Common myeloid progenitor, CD34-positive (primary cell): ENCODE measurements around the gene NAB2.

Source experiments
- CTCF ChIA-PET: fragments of 350-600 bp; sonication (Branson Sonifier 250); formaldehyde crosslinking; loops from one replicate; lab custom pipeline; 2021; ENCODE audit warnings: antibody characterized with exemption; lab: Charles Lee
- POLR2A ChIA-PET: fragments of 350-600 bp; sonication (Branson Sonifier 250); formaldehyde crosslinking; loops from one replicate; lab custom pipeline; 2021; ENCODE audit warnings: antibody characterized with exemption; lab: Charles Lee
- DNase-seq, 3 donors: peaks; one replicate each; pipeline versions ENCODE4 v3.0.0 to v3.0.0-alpha.2; 2013
- H3K27ac ChIP-seq, 2 experiments: 1 replicate in 1 of 2; 2 replicates in 1 of 2; pipeline ENCODE4 v1.7.0; 2013; ENCODE audit warnings: inconsistent platforms in 2 of 2, low read length in 2 of 2, mild to moderate bottlenecking in 2 of 2, low read depth in 1 of 2, moderate library complexity in 1 of 2; ENCODE audit not compliant: severe bottlenecking in 2 of 2, insufficient read depth in 1 of 2, poor library complexity in 1 of 2
- H3K27me3 ChIP-seq, 5 experiments: replicated peaks in 2 of 5; 1 replicate in 3 of 5; 2 replicates in 2 of 5; pipeline versions ENCODE4 v1.6.1 to v1.7.0; 2013; ENCODE audit warnings: low read length in 4 of 5, mild to moderate bottlenecking in 2 of 5, moderate library complexity in 2 of 5, inconsistent platforms in 1 of 5; ENCODE audit not compliant: insufficient read depth in 5 of 5, control insufficient read depth in 4 of 5
- H3K36me3 ChIP-seq, 4 experiments: 1 replicate in 2 of 4; 2 replicates in 2 of 4; pipeline versions ENCODE4 v1.6.1 to v1.7.0; 2013; ENCODE audit warnings: low read length in 3 of 4, control low read depth in 1 of 4, mild to moderate bottlenecking in 1 of 4; ENCODE audit not compliant: control insufficient read depth in 4 of 4, insufficient read depth in 4 of 4
- H3K4me1 ChIP-seq, 4 experiments: 1 replicate in 3 of 4; 2 replicates in 1 of 4; pipeline versions ENCODE4 v1.6.1 to v1.7.1; 2013; ENCODE audit warnings: low read length in 3 of 4, mild to moderate bottlenecking in 3 of 4, control low read depth in 1 of 4, inconsistent platforms in 1 of 4, moderate library complexity in 1 of 4; ENCODE audit not compliant: control insufficient read depth in 4 of 4, insufficient read depth in 4 of 4; ENCODE audit errors: control extremely low read depth in 1 of 4
- H3K4me3 ChIP-seq, 7 experiments: 1 replicate in 4 of 7; 2 replicates in 3 of 7; pipeline versions ENCODE4 v1.5.1 to v1.7.0; 2013; ENCODE audit warnings: mild to moderate bottlenecking in 7 of 7, low read length in 6 of 7, moderate library complexity in 6 of 7, inconsistent platforms in 2 of 7, low read depth in 2 of 7, control low read depth in 1 of 7; ENCODE audit not compliant: insufficient read depth in 4 of 7, control insufficient read depth in 1 of 7; ENCODE audit errors: extremely low read depth in 1 of 7
- H3K9me3 ChIP-seq, 5 experiments: 1 replicate in 4 of 5; 2 replicates in 1 of 5; pipeline versions ENCODE4 v1.6.1 to v1.7.1; 2013; ENCODE audit warnings: low read length in 4 of 5, mild to moderate bottlenecking in 2 of 5, inconsistent platforms in 1 of 5, low read depth in 1 of 5, moderate library complexity in 1 of 5; ENCODE audit not compliant: control insufficient read depth in 4 of 5, insufficient read depth in 2 of 5; ENCODE audit errors: control extremely low read depth in 1 of 5
- WGBS: methylation state at CpG from one replicate; pipeline ENCODE4 v1.1.5; 2013; ENCODE audit not compliant: insufficient coverage; 5-methylcytosine and 5-hydroxymethylcytosine counted together

The NAB2 gene

DNA sequence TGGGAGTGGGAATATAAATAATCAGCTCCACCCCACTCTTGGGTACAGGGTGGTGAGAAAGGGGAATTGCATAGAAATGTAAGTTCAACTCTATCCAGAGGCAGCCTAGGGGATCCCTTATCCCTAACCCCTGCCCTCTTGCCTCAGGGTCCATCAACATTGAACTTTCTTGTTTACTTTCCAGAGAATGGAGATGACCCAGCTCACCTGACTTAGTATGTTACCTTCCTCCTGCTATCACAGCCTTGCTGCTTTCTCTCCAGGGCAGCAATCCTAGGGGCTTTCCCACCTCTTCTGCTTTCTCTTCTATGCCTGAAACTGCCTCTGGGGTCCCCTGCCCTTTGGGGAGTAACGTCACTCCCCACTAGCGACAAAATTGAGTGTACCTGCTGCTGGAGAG, 42.0 kb downstream of the NAB2 start:
- ChIA-PET POLR2A (interaction anchor here (0.6 kb wide), 1 partner anchor 16 kb away, joined by 3 read pairs; no protein-coding TSS in a partner anchor), CTCF (interaction anchor here (0.6 to 19.8 kb wide), 8 partner anchors 27 to 114 kb away, joined by 3 to 399 read pairs (median 3); no protein-coding TSS in a partner anchor)
- no peak for DNase-seq
- WGBS = no CpG with 5 or more reads among the region's 2 CpGs
- Histone ChIP-seq H3K9me3 (no peaks in the 10 kb centered on the region), H3K27me3 (peaks cover 0 to 33% (median 20%) of the 10 kb centered on the region in 5 experiments), H3K4me3 (no peak overlapping the region), H3K27ac (no peak overlapping the region), H3K36me3 (no peaks in the 10 kb centered on the region), H3K4me1 (peaks cover 0 to 23% (median 18%) of the 10 kb centered on the region in 4 experiments)

DNA sequence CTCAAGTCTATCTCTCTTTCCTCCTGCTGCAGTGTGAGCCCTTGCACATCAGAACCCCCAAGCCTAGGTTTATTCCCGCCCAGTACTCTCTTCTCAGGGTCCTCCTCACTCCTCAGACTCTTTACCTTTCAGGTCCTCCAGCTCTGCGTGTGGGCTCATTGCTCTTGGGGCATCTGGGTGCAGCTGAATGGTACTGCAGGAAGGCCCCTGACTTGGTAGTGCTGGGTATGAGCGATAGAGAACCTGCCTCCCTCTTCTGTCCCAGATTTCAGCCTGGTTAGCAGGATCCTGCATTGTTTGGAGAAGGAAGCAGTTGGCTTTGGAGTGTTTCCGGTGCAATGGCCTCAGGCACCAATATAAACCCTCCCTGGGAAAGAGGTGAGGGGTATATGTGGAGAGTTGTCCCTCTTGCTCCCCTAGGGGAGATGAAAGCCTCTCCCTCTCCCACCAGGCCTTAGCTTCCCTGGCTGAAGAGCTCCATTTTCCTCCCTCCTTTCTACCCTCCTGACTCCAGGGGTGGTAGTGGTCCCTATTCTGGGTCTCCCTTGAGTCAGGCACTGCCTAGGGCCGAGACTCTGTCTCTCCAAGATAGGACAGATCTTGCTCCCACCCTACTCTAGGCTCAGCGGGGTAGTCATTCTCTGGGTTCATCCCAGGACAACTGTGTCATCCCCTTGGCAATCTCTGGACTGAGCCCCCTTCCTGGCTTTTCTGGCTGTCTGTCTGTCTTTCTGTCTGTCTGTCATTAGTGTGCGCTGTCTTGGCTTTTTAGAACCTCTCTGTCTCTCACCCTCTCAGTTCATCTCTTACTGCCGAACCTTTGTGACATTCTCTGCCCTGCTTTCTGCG, 43.2 kb downstream of the NAB2 start:
- Histone ChIP-seq H3K9me3 (no peaks in the 10 kb centered on the region), H3K4me3 (no peak overlapping the region), H3K36me3 (no peaks in the 10 kb centered on the region), H3K27me3 (peaks cover 0 to 25% (median 14%) of the 10 kb centered on the region in 5 experiments), H3K4me1 (peaks cover 0 to 19% (median 16%) of the 10 kb centered on the region in 4 experiments), H3K27ac (no peak overlapping the region)
- WGBS = 96% methylated on average over 8 of the region's 9 CpGs
- CTCF ChIA-PET = interaction anchor here (0.9 to 19.8 kb wide), 6 partner anchors 8 to 110 kb away, joined by 3 to 399 read pairs (median 8); no protein-coding TSS in a partner anchor
- no peak for DNase-seq
- POLR2A ChIA-PET = no interaction called here

DNA sequence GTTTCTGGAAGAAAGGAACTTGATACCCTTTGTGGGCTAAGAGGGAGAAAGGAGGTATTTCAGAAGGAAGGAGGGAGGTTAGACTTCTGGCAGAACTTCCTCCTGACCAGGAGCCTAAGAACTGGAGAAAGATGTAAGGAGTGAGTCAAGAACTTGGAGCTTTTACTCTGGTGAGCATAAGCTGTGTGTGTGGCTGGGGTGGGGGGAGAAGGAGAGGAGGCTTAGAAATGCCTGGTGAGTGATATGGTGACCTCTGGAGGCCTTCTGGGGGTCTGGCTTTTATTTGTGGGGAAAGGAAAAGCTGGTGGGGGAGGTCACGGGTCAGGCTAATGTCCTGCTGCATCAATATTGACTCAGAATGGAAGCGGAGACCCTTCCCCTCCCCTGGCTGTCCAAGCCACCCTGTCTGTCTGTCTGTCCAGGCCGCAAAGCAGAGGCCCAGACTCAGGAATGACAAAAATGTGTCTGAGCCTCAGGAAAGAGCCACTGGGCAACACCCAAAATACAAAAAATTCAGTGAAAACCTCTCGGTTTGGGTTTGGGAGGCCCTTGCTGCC, 44.2 kb downstream of the NAB2 start:
- Histone ChIP-seq H3K27me3 (peaks cover 0 to 22% (median 12%) of the 10 kb centered on the region in 5 experiments), H3K4me3 (no peak overlapping the region), H3K9me3 (no peaks in the 10 kb centered on the region), H3K36me3 (no peaks in the 10 kb centered on the region), H3K27ac (no peak overlapping the region), H3K4me1 (peaks cover 0 to 11% (median 7%) of the 10 kb centered on the region in 4 experiments)
- DNase-seq = no peak
- WGBS = 100% methylated on average over 2 of the region's 4 CpGs
- ChIA-PET CTCF (interaction anchor here (1.2 to 19.8 kb wide), 6 partner anchors 9 to 54 kb away, joined by 3 to 399 read pairs (median 8); no protein-coding TSS in a partner anchor), POLR2A (no interaction called here)

DNA sequence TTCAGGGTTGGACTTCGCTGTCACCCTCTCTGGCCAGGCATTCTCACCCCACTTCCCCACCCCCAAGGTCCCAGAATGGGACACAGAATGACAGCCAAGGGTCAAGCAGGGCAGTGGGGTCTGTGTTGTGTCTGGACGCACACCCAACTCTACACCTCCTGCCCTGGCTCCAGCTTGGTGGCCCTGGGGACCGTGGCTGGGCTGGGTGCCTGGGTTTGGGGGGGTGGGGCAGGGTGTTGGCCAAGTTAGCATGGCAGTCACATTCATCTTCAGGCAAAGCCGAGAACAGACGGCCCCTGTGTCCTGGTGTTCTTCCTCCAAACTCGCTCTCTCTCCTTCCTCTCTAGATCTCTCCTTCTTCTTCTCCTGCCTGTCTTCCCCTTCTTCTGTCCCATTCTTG, 45.0 kb downstream of the NAB2 start:
- Histone ChIP-seq H3K4me1 (peaks cover 0 to 6% (median 2%) of the 10 kb centered on the region in 4 experiments), H3K27ac (no peak overlapping the region), H3K4me3 (no peak overlapping the region), H3K27me3 (peaks cover 0 to 20% (median 9%) of the 10 kb centered on the region in 5 experiments), H3K9me3 (no peaks in the 10 kb centered on the region), H3K36me3 (no peaks in the 10 kb centered on the region)
- CTCF ChIA-PET = interaction anchor here (1.2 to 19.8 kb wide), 5 partner anchors 10 to 53 kb away, joined by 3 to 399 read pairs (median 12); no protein-coding TSS in a partner anchor
- POLR2A ChIA-PET = no interaction called here
- no peak for DNase-seq
- WGBS = 96% methylated on average over 3 of the region's 6 CpGs

DNA sequence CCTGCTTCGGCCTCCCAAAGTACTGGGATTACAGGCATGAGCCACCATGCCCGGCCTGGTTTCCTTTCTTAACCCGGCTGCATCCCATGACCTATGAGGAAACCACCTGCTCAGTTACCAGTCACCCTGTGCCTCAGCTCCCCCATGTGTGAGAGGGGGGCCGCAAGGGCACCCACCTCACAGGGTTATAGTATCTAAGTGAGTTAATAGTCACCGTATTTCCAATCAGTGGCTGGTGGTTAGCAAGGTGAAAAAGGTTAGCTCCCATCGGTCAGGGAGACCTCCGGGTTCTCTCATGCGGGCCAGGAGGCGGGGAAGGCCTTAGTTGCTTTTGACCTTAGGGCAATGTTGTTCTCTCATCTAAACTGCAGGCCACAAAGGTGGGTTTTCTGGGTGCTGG, 46.0 kb downstream of the NAB2 start:
- WGBS = 96% methylated on average over 8 of the region's 9 CpGs
- H3K9me3 ChIP-seq = no peaks in the 10 kb centered on the region
- no peak for DNase-seq
- ChIA-PET POLR2A (no interaction called here), CTCF (interaction anchor here (1.2 to 4.6 kb wide), 3 partner anchors 10 to 42 kb away, joined by 3 to 36 read pairs (median 4); no protein-coding TSS in a partner anchor)
- no peaks in the 10 kb centered on the region for H3K4me1 ChIP-seq
- H3K36me3 ChIP-seq = no peaks in the 10 kb centered on the region
- no peak overlapping the region for H3K27ac ChIP-seq
- H3K27me3 ChIP-seq = peaks cover 0 to 13% (median 0%) of the 10 kb centered on the region in 5 experiments
- H3K4me3 ChIP-seq = no peak overlapping the region

DNA sequence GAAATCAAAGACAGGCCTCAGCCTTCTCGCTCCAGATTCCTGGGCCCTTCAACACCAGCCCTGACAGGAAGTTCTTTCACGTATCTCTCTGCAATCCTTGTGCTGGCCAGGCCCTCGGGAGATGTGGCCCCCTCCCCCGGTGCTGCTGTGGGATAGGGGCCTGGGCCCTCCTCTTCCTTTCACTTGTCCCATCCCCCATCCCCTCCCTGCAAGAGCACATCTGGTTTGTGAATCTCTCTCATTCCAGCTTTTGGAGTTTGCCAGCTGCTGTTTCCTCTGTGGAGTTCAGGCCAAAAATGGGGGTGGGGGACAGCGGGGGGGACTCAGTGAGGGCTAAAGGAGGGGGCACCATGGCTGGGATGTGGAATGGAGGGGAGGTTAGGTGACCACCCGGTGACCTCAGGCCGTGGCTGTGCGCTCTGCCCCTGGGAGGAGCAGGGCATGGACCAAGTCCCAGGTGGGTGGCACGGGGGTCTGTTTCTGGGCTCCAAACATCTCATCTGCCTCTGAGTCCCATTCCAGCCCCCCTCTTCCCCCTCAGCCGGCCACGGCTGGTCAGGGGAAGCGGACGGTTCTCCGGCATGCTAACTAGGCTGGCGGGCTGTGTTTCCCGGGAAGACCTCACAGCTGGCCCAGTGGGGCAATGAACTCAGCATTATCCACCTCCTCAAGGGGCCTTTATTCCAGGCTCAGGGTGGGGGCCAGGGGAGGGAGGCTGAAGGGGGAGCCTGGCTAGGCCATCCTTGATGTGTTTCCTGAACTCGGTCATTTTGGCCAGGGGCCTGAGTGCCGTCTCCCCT, 46.8 kb downstream of the NAB2 start:
- ChIA-PET CTCF (interaction anchor here (1.2 to 4.6 kb wide), 3 partner anchors 11 to 41 kb away, joined by 3 to 36 read pairs (median 4); no protein-coding TSS in a partner anchor), POLR2A (interaction anchor here (0.6 kb wide), 2 partner anchors 18 to 43 kb away, joined by 3 read pairs; no protein-coding TSS in a partner anchor)
- H3K36me3 ChIP-seq = no peaks in the 10 kb centered on the region
- H3K27me3 ChIP-seq = peaks cover 0 to 8% (median 0%) of the 10 kb centered on the region in 5 experiments
- no peak overlapping the region for H3K4me3 ChIP-seq
- H3K27ac ChIP-seq = no peak overlapping the region
- WGBS = 90% methylated on average over 6 of the region's 18 CpGs
- H3K9me3 ChIP-seq = no peaks in the 10 kb centered on the region
- DNase-seq = no peak
- H3K4me1 ChIP-seq = no peaks in the 10 kb centered on the region
